ENCODE measurements around the gene MDH1. TPM values are rescaled to one million over a fixed set of nuclear protein-coding genes. Genes with fewer than 3 reads are reported as not detected.
"Not testable (repeated sequence)": the region's sequence is repeated elsewhere in the genome, so short reads cannot be mapped to it uniquely, and the experiment has no call there.

The MDH1 gene
- 179 and 182 TPM in 2 replicates for total RNA-seq

DNA sequence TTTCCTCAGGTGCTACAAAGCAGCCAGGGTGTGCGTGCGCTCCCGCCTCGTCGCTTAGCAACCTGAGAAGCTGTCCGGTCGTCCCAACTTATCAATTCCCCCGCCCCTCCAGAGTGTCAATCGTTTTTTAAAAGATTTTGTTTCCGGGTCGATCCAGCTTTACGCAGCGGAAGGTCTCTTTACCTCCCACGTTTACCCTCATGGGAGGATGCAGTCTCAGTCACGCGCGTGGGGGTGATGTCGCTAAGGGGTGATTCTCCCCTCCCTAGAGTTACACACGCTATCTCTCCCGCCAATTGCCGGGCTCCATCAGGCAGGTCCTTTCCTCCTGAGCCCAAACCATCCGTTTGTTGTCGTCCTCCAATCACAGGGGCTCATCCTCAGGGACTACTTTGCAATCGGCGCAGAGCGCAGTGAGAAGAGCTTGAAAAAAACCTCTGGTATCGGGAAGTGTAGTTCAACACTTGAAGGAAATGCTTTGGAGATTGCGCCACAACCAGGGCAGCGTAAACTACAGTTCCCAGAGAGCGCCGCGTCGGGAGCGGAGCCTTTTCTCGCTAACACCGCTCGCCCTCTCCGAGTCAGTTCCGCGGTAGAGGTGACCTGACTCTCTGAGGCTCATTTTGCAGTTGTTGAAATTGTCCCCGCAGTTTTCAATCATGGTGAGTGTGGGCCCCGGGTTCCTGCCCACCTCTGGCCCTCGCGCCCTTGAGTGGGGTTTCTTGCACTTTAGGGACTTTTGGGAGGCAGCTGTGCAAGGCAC, at the start of gene MDH1, which contains the start of gene WDPCP:
Gene MDH1 (plus strand): TSS at position 579 of the 763 bp plus-strand sequence. CDS start 81 bp downstream, at position 660.
Gene WDPCP (minus strand): TSS at position 93 of the 763 bp plus-strand sequence. CDS start 206 bp downstream, outside the sequence.
- intact Hi-C loops (cut with micrococcal nuclease): loop anchor here (1.0 to 10.0 kb wide), 13 partner anchors 253 to 1844 kb away; partner anchors contain the start of genes ACTR2, B3GNT2, CEP68 and EHBP1

DNA sequence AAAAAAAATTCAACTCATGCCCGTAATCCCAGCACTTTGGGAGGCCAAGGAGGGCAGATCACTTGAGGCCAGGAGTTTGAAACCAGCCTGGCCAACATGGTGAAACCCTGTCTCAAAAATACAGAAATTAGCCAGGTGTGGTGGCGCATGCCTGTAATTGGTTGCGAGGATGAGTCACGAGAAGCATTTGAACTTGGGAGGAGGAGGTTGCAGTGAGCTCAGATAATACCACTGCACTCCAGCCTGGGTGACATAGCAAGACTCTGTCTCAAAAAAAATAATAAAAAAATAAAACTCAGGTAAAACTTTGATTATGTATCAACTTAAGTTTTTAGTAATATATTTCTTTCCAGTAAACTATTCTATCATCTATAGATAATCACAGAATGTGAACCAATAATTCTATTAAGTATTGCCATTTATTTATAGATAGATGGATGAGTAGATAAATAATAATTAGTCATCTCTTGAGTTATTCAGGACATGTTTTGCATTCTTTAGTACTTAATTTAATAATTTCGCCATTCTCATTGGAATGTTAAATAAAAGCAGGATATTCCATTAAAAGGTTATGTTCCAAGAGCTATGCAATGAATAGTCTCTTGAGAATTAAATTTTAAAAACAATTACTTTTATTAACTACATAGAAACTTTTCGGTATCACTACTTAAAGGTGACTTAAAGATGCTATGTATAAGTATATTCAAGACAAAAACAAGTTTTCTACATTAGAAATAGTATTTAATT, 49.2 kb upstream of the MDH1 start:
- intact Hi-C loops (cut with micrococcal nuclease): no loop called here

DNA sequence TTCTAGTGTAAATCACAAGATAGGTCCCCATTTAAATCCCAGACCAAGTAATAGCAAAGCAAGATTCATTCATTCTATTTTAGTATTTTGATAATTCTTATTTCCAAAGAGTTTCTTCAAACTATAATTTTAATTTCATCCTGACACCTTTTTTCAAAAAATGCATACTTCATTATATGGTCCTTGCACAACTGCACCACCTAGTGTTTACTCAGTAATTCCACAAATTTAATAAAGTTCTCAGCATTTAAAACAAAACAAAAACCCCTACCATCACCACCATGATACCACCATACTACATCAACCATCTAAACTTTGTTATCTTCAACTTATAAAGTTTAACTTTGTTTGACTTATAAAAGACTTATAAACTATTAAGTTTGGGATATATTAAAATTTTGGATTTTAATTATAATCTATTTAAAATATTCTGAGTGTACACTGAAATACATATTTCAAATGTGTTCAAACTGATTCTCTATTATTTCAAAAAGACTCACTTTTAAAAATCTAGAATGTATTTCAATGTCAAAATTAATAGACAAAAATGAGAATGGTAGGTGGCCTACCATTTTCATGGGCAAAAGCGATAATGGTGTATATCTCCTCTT, 44.6 kb upstream of the MDH1 start:
- intact Hi-C loops (cut with micrococcal nuclease): no loop called here

DNA sequence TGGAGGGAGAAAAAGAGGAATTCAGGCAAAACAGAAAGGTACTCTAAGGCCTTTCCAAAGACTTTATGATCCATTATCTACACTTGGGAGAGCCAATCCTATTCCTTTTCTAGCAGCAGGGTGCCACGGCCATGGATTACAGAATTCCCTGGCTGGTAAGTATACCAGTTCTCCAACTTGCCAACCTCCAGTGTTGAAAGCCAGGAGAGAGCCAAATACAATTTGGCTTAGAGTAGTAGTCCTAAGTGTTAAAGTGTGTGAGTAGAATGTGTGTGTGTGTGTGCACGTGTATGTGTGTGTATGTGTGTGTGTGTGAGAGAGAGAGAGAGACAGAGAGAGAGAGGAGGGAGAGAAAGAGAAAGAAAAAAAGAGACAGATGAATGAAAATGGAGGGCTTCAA, 43.7 kb upstream of the MDH1 start:
- intact Hi-C loops (cut with micrococcal nuclease): no loop called here

DNA sequence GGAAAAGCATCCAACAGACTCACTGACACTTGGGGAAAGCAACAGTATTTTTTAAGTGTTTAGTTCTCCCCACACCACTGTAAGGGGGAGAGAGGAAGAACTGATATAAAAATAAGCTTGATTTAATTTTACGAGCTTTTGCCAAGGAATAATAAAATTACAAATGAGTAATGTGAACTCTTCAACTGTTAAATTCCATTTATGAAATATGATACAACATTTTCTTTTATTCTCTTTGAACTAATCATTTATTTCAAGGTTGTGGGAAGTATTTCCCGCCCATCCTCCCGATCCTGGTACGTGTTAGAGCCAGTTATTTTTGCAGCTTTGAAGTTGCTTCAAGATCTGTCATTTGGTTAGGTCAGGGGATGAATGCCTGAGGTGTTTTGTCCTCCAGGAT, 35.7 kb upstream of the MDH1 start:
- intact Hi-C loops (cut with micrococcal nuclease): no loop called here

DNA sequence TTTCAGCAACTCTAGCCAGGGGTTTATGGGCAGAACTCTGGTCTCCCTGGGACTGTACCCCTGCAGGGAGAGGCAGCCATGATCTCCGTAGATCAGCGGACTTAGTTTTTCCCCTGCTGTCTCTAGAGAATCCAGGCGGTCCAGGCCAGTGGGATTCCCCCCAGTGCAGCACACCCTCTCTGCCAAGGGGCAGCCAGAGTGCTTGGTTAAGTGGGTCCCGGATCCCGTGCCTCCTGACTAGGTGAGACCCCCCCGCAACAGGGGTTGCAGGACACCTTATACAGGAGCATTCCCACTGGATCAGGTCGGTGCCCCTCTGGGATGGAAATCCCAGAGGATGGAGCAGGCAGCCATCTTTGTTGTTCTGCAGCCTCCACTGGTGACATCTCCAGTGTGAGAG, 33.5 kb upstream of the MDH1 start:
- intact Hi-C loops (cut with micrococcal nuclease): no loop called here

DNA sequence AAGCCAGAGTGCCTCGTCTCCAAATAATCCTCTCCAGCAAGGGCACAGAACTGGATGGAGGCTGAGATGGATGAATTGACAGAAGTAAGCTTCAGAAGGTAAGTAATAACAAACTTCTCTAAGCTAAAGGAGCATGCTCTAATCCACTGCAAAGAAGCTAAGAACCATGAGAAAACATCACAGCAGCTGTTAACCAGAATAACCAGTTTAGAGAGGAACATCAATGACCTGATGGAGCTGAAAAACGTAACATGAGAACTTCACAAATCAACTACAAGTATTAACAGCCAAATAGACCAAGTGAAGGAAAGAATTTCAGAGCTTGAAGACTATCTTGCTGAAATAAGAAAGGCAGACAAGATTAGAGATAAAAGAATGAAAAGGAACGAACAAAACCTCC, 32.8 kb upstream of the MDH1 start:
- intact Hi-C loops (cut with micrococcal nuclease): no loop called here

DNA sequence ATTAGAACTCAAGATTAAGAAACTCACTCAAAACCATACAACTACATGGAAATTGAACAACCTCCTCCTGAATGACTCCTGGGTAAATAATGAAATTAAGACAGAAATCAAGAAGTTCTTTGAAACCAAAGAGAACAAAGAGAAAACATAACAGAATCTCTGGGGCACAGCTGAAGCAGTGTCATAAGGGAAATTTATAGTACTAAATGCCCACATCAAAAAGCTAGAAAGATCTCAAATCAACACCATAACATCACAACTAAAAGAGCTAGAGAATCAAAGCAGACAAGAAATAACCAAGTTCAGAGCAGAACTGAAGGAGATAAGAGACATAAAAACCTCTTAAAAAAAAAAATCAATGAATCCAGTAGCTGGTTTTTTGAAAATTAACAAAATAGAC, 30.9 kb upstream of the MDH1 start:
- intact Hi-C loops (cut with micrococcal nuclease): not testable (repeated sequence)

DNA sequence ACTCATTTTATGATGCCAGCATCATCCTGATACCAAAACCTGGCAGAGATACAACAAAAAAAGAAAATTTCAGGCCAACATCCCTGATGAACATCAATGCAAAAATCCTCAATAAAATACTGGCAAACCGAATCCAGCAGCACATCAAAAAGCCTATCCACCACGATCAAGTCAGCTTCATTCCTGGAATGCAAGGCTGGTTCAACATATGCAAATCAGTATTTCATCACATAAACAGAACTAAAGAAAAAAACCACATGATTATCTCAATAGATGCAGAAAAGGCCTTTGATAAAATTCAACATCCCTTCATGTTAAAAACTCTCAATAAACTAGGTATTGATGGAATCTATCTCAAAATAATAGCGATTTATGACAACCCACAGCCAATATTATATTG, 29.8 kb upstream of the MDH1 start:
- intact Hi-C loops (cut with micrococcal nuclease): not testable (repeated sequence)

DNA sequence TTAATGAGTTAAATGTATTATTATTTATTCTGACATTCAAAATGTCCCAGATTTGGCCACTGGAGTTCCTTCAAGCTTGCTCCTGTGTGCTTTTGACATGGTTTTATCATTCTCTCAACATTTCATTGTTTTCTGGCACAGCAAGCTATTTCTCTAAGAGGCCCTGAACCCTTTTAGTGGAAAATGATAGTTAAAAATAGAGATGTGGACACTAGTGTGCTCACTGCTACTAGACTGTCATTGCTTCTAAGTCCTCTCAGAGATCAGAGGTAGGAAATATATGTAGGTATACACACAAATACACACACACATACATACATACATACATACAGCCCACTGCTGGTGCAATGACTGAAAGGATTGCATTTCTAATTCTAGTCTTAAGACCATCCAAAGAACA, 26.0 kb upstream of the MDH1 start:
- intact Hi-C loops (cut with micrococcal nuclease): no loop called here

DNA sequence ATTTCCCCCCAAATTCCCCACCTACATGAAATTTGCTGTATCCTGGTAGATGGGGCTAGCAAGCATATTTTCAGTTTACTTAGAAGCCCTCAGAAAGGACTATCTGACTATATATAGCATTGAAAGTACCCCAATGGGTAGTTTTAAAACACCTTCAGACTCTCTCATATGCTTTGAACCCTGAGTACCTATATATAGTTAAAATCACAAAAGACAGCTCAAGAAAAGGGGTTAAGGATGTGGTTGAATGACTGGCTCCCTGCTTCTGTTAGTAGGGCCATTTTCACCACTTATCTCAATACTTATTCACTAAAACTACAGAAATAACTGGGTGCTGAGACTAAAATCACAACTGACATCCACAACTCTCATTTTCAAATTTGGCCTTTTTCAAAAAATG, 19.0 kb upstream of the MDH1 start:
- intact Hi-C loops (cut with micrococcal nuclease): no loop called here

DNA sequence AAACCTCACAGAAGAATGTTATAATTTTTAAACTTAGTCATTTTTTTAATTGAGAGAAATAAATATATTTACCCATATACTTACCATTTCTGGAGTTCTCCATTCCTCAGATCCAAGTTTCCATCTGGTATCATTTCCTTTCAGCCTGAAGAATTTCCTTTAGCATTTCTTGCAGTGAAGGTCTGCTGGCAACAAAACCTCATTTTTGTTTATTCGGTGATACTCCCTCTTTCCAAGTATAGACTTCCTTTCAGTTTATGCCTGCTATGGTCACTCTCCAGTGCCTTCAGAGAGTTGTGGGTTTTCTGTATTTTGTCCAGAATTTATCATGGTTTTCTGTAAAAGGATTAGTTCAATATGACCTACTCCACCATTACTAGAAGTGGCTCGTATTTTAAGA, 17.5 kb upstream of the MDH1 start:
- intact Hi-C loops (cut with micrococcal nuclease): no loop called here

DNA sequence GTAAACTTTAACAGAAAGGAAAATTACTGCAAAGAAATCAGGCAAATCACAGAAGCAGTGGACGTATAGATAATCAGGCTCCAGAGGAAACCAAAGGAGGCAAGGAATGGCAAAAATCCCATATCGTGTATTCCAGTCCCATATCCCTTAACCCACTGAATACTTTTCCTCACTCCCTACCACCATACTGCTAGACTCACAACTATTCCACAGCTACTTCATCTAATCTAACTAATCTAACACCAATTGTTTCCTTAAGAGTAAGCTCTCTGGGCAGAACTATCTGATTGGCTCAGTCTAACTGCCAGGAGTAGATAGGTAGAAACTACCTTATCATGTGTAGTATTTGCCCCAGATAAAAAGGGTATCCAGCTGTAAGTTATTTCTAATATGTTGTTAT, 16.8 kb upstream of the MDH1 start:
- intact Hi-C loops (cut with micrococcal nuclease): no loop called here

DNA sequence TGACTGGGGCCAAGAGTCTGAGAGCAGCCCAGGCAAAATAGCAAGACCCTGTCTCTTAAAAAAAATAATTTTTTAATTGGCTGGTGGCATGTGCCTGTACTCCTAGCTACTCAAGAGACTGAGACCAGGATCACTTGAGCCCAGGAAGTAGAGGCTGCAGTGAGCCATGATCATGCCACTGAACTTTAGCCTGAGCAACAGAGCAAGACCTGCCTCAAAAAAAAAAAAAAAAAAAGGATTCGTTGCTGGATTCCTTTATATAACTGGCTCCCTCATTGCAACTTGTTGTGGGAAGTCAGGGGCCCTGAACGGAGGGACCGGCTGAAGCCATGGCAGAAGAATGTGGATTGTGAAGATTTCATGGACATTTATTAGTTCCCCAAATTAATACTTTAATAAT, 15.7 kb upstream of the MDH1 start:
- intact Hi-C loops (cut with micrococcal nuclease): not testable (repeated sequence)

DNA sequence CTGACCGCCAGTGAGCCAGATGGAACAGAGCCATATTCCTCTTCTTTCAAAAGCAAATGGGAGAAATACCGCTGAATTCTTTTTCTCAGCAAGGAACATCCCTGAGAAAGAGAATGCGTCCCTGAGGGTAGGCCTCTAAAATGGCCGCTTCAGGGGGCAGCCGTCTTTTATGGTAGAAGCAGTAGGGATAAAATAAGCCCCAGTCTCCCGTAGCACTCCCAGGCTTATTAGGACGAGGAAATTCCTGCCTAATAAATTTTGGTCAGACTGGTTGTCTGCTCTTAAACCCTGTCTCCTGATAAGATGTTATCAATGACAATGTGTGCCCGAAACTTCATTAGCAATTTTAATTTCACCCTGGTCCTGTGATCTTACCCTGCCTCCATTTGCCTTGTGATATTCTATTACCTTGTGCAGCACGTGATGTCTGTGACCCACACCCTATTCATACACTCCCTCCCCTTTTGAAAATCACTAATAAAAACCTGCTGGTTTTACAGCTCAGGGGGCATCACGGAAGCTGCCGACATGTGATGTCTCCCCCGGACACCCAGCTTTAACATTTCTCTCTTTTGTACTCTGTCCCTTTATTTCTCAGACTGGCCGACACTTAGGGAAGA, 14.9 kb upstream of the MDH1 start:
- intact Hi-C loops (cut with micrococcal nuclease): not testable (repeated sequence)

DNA sequence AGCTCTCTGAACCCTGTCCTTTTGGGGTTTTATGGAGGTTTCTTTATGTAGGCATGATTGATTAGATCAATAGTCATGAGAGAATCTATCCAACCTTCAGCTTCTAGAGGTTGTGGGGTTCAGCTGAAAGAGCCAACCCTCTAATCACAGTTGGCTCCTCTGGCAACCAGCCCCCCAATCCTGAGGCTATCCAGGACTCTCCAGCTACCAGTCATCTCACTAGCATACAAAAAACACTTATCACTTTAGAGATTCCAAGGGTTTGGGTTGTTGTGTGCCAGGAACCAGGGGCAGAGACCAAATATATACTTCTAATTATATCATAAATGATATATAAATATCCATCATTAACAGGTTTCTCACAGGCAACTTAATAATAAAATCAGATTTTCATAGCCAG, 12.2 kb upstream of the MDH1 start:
- intact Hi-C loops (cut with micrococcal nuclease): no loop called here

DNA sequence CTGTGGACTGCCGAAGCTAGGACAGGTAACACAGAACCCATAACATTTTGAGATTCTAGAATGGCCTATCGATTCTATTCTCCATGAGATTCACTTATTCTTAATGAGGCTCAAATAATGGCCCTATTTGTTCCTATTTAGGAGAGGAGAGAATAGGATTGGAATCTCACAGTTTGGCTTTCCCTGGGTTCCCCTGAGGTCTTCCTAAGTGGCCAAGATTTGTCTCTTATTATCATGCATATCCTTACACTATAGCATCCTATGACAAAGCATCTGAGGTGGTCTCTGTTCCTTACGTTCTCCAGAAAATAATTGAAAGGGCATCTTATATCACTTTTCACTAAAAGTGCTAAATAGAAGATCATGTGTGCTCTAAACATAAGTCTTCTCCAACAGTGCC, 10.0 kb upstream of the MDH1 start:
- intact Hi-C loops (cut with micrococcal nuclease): no loop called here

DNA sequence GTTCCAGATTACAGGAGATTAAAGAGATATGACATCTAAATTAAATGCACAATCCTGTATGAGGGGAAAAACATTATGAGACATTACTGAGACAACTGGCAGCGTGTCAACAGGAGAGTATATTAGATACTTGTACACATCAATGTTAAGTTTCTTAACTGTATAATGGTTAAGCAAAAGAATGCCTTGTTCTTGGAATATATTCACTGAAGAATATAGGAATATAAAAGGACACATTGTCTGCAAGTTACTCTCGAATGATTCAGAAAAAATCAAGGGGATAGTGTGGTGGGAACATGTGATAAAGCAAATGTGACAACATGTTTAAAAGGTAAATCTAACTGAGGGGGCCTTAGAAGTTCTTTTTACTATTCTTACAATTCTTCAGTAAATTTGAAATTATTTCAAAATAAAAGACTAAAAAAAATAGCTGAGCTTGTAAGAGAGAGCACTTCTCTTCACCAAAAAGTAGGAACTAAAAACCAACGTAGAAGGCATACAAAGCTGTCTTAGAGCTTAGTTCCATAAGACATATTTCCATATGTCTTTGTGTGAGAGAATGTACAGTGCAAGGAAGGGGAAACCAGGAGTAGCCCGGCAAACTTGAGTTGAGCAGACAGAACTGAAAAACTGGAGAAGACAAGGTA, 8.0 kb upstream of the MDH1 start:
- intact Hi-C loops (cut with micrococcal nuclease): loop anchor here (10.0 kb wide), 2 partner anchors 1474 to 1816 kb away; partner anchors contain the start of gene CEP68

DNA sequence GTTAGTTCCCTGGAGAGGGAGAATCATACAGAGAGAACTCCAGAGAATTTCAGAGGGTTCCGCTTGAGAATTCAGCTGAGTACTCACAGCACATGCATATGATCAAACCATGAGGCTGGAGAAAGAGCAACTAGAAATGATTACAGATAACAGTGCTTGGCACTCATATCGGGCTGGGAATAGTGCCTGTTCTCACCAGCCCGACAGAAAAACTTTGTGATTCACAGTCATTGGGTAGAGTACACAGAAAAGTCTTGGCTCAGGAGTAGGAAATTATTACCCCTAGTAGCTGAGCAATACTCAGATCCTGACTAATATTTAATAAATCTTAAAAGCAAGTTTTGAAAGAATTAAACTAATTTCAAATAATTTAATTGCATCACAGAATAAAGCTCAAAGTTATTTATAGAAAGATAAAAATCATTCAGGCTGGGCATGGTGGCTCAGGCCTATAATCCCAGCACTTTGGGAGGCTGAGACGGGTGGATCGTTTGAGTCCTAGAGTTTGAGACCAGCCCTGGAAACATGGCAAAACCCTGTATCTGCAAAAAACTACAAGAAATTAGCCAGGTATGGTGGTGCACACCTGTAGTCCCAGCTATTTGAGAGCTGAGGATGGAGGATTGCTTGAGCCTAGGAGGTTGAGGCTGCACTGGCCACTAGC, 7.3 kb upstream of the MDH1 start:
- intact Hi-C loops (cut with micrococcal nuclease): loop anchor here (10.0 kb wide), 2 partner anchors 1473 to 1817 kb away; partner anchors contain the start of gene CEP68

DNA sequence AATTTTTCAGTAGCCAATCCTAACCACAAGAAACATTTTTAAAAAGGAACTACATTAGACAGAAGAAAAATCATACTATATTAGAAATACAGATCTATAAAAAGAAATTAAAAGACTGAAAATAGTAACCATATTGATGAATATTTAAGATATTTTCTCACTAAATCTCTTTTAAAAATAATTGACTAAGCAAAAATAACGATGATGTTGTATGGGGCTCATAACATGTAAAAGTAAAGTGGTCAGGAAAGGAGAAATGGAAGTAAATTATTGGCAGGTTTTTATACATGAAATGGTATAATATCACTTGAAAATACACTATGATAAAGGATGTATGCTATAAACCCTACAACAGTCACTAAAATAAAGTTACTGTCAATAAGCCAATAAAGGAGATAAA, 5.9 kb upstream of the MDH1 start:
- intact Hi-C loops (cut with micrococcal nuclease): loop anchor here (10.0 kb wide), 2 partner anchors 1472 to 1818 kb away; partner anchors contain the start of gene CEP68
